Measurements from ENCODE around the gene TMEM234. TPM values are rescaled to one million over a fixed set of nuclear protein-coding genes. Genes with fewer than 3 reads are reported as not detected.

TMEM234 gene
- total RNA-seq, 1 donor from 2014 or later: 14.4 TPM

- TF ChIP-seq, protein P1, sequence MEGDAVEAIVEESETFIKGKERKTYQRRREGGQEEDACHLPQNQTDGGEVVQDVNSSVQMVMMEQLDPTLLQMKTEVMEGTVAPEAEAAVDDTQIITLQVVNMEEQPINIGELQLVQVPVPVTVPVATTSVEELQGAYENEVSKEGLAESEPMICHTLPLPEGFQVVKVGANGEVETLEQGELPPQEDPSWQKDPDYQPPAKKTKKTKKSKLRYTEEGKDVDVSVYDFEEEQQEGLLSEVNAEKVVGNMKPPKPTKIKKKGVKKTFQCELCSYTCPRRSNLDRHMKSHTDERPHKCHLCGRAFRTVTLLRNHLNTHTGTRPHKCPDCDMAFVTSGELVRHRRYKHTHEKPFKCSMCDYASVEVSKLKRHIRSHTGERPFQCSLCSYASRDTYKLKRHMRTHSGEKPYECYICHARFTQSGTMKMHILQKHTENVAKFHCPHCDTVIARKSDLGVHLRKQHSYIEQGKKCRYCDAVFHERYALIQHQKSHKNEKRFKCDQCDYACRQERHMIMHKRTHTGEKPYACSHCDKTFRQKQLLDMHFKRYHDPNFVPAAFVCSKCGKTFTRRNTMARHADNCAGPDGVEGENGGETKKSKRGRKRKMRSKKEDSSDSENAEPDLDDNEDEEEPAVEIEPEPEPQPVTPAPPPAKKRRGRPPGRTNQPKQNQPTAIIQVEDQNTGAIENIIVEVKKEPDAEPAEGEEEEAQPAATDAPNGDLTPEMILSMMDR (conservative IDR thresholded peaks at IDR 0.05; ENCODE audit: low read depth, low read length): no peak
Measured at GRCh38 chr1:32208469-32208868, 13.7 kb downstream of the TMEM234 start.

DNA sequence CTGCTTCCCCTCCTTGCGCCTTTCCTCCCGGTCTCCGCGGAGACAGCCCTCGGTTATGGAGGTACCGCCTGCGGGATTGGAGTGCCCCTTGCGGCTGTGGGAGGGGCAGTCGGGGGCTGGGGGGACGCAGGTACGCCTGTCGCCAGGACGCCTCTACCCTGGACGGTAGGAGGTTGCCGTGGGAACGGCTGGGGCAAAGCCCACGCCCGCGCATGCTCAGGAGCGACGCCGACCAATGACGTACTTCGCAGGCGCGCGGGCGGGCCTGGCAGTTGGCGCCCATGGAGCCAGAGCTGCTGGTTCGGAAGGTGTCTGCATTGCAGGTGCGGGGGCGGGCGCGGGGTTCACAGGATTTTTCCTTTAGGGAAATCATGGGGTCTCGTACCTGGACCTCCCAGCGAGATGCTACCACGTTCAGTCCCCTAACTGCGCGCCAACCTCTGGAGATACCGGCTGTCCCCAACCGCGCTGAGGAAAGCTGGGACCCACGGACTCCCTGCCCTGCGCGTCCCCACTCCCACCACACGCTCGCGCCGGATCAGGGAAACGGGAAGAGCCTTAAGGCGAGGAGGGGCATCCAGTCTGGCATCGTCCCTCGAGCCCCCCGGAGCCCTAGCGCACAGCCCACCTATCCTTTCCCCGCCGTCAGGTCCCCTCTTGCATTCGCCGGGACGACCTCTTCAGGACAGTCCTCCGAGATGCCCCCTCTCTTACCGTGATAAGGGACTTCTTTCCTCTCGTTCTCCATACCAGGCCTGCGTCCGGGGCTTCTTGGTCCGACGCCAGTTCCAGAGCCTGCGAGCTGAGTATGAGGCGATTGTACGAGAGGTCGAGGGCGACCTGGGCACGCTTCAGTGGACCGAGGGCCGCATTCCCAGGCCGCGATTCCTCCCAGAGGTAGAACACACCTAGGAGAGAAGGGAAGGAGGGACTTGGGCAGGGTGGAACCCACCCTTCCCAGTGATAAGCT lies 16.5 kb downstream of the TMEM234 start, which contains the start of gene IQCC:
TSS of gene IQCC (plus strand) at position 271 of the 970 bp plus-strand sequence. CDS start at position 282, 11 bp downstream.
- H3K4me3 ChIP-seq (ENCODE audit: low read depth, low read length): peak within 1 kb of the TSS; percentile 65
- TF ChIP-seq, protein P1 (conservative IDR thresholded peaks at IDR 0.05; ENCODE audit: low read depth, low read length): no peak
- DNase-seq (ENCODE audit: low read depth): no peak

More at GRCh38 chr1:32208469-32208868, 13.7 kb downstream of the TMEM234 start:
- no peak overlapping the region for H3K4me3 ChIP-seq (ENCODE audit: low read depth, low read length)
- DNase-seq (ENCODE audit: low read depth): no peak

GRCh38 chr1:32204943-32205361 lies 17.2 kb downstream of the TMEM234 start:
- TF ChIP-seq, protein P1 (conservative IDR thresholded peaks at IDR 0.05; ENCODE audit: low read depth, low read length): no peak
- peak overlapping the region; percentile 65 for H3K4me3 ChIP-seq (ENCODE audit: low read depth, low read length)
- no peak for DNase-seq (ENCODE audit: low read depth)

DNA sequence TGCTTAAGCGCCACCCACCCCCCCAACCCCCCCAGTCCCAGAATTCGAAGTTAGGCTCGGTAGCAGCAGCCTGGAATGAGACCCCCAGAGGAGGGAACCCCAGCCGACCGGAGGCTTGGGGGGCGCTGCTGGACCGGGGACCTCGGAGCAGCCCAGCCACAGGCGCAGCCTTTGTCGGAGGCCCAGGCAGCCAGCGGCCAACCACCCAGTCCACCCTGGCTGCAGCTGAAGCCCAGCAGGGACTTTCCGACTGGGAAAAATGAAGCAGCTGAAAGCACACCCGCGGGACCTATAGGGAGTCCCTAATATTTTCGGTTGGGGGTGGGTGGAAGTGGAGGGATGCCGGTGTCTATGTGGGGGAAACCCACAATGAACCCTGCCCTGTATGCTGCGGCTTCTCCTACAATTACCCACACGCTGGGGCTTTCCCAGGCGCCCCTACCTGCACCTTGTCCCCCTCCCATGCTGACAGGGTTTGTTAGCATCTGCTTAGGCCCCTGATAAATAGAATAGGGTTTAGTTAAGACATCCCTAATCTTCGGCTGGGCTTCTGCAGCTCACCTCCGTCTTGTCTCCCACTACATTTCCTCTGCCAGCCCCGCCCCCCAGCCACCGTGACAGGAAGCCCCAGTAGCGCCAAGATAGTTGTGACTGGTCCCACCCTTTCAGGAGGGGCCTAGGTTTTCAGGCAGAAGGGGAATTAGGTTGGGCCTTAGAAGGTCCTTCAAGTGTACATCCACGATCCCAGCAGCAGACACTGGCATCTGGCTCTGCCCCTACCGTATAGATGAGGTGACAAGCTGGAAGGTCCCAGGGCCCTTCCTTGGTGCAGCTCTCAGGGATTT lies 20.9 kb downstream of the TMEM234 start:
- TF ChIP-seq, protein P1 (conservative IDR thresholded peaks at IDR 0.05; ENCODE audit: low read depth, low read length): no peak
- DNase-seq (ENCODE audit: low read depth): no peak
- peak overlapping the region; percentile 83 for H3K4me3 ChIP-seq (ENCODE audit: low read depth, low read length)

GRCh38 chr1:32200226-32201010 lies 21.7 kb downstream of the TMEM234 start, which contains the start of gene CCDC28B:
Gene CCDC28B (plus strand): TSS chr1:32200595. CDS start chr1:32201936, 1,341 bp downstream.
- H3K4me3 ChIP-seq (ENCODE audit: low read depth, low read length): peak within 1 kb of the TSS; percentile 83
- no peak for DNase-seq (ENCODE audit: low read depth)
- TF ChIP-seq, protein P1 (conservative IDR thresholded peaks at IDR 0.05; ENCODE audit: low read depth, low read length): no peak

GRCh38 chr1:32199717-32200072 lies 22.5 kb downstream of the TMEM234 start:
- TF ChIP-seq, protein P1 (conservative IDR thresholded peaks at IDR 0.05; ENCODE audit: low read depth, low read length): no peak
- no peak for DNase-seq (ENCODE audit: low read depth)
- no peak overlapping the region for H3K4me3 ChIP-seq (ENCODE audit: low read depth, low read length)

All from epithelial cell of proximal tubule (primary cell).